AG04450 (cell line): Measurements from ENCODE around the gene CNN2. TPM values are rescaled to one million over a fixed set of nuclear protein-coding genes. Genes with fewer than 3 reads are reported as not detected.

Experiments used
- CTCF ChIA-PET: fragments of 300-600, 350-600 bp; formaldehyde crosslinking; extraction: SDS; loops from one replicate; lab custom pipeline; 2022; ENCODE audit warnings: antibody characterized with exemption, inconsistent platforms; lab: Charles Lee
- POLR2A ChIA-PET: fragments of 350-600 bp; formaldehyde crosslinking; extraction: SDS; loops from one replicate; lab custom pipeline; 2021; ENCODE audit warnings: antibody characterized with exemption, inconsistent platforms; lab: Yijun Ruan, JAX
- DNase-seq: peaks from one replicate; pipeline ENCODE4 v3.0.0-alpha.2; 2011; ENCODE audit warnings: low read depth, low spot score
- H3K27ac ChIP-seq: one replicate; pipeline ENCODE4 v1.5.1; 2012; ENCODE audit warnings: low read depth, low read length, control low read depth
- H3K27me3 ChIP-seq: one replicate; pipeline ENCODE4 v1.6.0; 2012; ENCODE audit warnings: low read length; ENCODE audit not compliant: control insufficient read depth, insufficient read depth
- H3K4me3 ChIP-seq: 2 replicates; pipeline ENCODE4 v1.5.1; 2011; ENCODE audit warnings: mild to moderate bottlenecking, low read depth, low read length, control low read depth
- H3K9me3 ChIP-seq: 2 replicates; pipeline ENCODE4 v1.5.1; 2012; ENCODE audit warnings: low read length; ENCODE audit not compliant: control insufficient read depth, insufficient read depth
- CTCF ChIP-seq: IDR thresholded peaks from 2 replicates; pipeline ENCODE4 v1.5.1; 2011; ENCODE audit warnings: low read depth, low read length, control low read depth, inconsistent platforms
- polyA plus RNA-seq: library from polyadenylated mRNA; depleted of rRNA; stranded (reverse); fragments of >200 nt; gene quantifications from 2 replicates; pipeline ENCODE4 v1.2.3, GENCODE V29; 2011

Gene CNN2
- polyA plus RNA-seq, 1 experiment = 302 TPM

DNA sequence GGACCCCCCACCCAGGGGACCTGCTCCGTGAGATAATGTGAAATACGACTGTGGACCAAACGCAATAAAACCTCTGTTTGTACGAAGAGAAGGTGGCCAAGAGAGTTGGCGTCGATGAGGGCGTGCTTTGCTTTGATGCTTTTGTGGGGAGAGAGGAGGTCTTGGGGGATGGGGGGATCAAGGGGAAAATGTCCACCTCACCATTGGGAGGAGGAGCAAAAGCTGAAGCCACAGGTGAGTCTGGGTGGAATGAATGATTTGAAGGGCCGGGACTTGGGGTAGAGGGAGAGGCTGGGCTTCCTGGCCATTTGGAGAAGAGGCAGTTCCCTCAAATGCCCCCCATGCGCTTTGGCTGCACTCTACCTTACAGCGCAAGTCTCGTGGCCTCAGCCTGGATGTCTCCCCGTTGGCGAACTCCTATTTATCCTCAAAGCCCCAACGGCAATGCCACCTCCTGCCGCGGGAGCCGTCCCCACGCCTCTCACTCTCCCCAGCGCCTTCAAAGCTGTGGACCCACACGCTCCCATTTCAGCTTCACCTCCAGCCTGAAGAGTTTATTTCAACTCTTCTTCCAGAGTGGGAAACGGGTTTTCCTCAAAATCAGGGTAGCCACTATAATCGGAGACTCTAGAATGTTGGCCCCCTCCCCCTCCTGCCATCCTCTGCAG is 12.7 kb downstream of the CNN2 start:
- H3K4me3 ChIP-seq = no peak overlapping the region; the same call in 1 of the 2 replicates
- CTCF ChIA-PET = interaction anchor here (0.7 to 1.1 kb wide), 2 partner anchors 10 to 224 kb away, joined by 3 read pairs; no protein-coding TSS in a partner anchor
- POLR2A ChIA-PET = interaction anchor here (0.6 to 8.2 kb wide), 12 partner anchors 10 to 230 kb away, joined by 3 to 126 read pairs (median 3); partner anchors contain the start of genes CNN2, GPX4 and RNU6-2

GRCh38 chr19:1039646-1040475 is 13.5 kb downstream of the CNN2 start, which contains the start of gene ABCA7:
ABCA7 (plus strand) TSS chr19:1040107; CDS start chr19:1041362, 1,255 bp downstream.
- ChIA-PET CTCF (interaction anchor here (0.7 to 1.1 kb wide), 2 partner anchors 11 to 225 kb away, joined by 3 read pairs; no protein-coding TSS in a partner anchor), POLR2A (interaction anchor here (0.6 to 8.2 kb wide), 13 partner anchors 11 to 229 kb away, joined by 3 to 126 read pairs (median 3); partner anchors contain the start of genes CNN2, GPX4 and RNU6-2)
- Histone ChIP-seq H3K27me3 (no peaks in the 10 kb centered on the region), H3K4me3 (peak within 1 kb of the TSS; percentile 65), H3K27ac (peak within 1 kb of the TSS; percentile 52), H3K9me3 (peaks cover 5% of the 10 kb centered on the region; the same call in 1 of the 2 replicates)
- TF ChIP-seq CTCF = no peak; the same call in 1 of the 2 replicates
- DNase-seq = peak; percentile 95

More for the DNA sequence above, 12.7 kb downstream of the CNN2 start:
- Histone ChIP-seq H3K9me3 (no peaks in the 10 kb centered on the region; the same call in 1 of the 2 replicates), H3K27ac (peak overlapping the region; percentile 52), H3K27me3 (no peaks in the 10 kb centered on the region)
- no peak for DNase-seq
- TF ChIP-seq CTCF = no peak

- POLR2A ChIA-PET = interaction anchor here (0.8 to 8.2 kb wide), 13 partner anchors 12 to 228 kb away, joined by 3 to 126 read pairs (median 4); partner anchors contain the start of genes CIRBP, CNN2, GPX4 and RNU6-2
- CTCF ChIA-PET = interaction anchor here (0.5 to 1.2 kb wide), 3 partner anchors 11 to 200 kb away, joined by 3 to 8 read pairs (median 3); no protein-coding TSS in a partner anchor
- peak overlapping the region; percentile 31 for H3K27ac ChIP-seq
Observed at GRCh38 chr19:1040476-1041271, 14.3 kb downstream of the CNN2 start.

More at GRCh38 chr19:1040476-1041271, 14.3 kb downstream of the CNN2 start:
- Histone ChIP-seq H3K27me3 (no peaks in the 10 kb centered on the region), H3K9me3 (peaks cover 12% of the 10 kb centered on the region; the same call in 1 of the 2 replicates), H3K4me3 (peak overlapping the region; percentile 65)
- DNase-seq = peak; percentile 90
- TF ChIP-seq CTCF = no peak
